Sigmoid colon (tissue), 4 donors: ENCODE measurements around the gene AK1.

Source experiments
- EP300 ChIP-seq, 4 donors: sonication (generic); formaldehyde crosslinking; IDR thresholded peaks; one replicate each; pipeline ENCODE4 v1.6.1; 2017; ENCODE audit warnings: antibody characterized with exemption in 4 of 4
- TF ChIP-seq, protein P1 (sequence below), 4 experiments: fragments of 450-650 bp in 3 of 4; fragments of 200-600 bp in 1 of 4; IDR thresholded peaks; one replicate each; pipeline ENCODE4 v1.5.1; 2016 to 2019; ENCODE audit warnings: antibody characterized with exemption in 4 of 4, mild to moderate bottlenecking in 3 of 4, moderate library complexity in 2 of 4

DNA sequence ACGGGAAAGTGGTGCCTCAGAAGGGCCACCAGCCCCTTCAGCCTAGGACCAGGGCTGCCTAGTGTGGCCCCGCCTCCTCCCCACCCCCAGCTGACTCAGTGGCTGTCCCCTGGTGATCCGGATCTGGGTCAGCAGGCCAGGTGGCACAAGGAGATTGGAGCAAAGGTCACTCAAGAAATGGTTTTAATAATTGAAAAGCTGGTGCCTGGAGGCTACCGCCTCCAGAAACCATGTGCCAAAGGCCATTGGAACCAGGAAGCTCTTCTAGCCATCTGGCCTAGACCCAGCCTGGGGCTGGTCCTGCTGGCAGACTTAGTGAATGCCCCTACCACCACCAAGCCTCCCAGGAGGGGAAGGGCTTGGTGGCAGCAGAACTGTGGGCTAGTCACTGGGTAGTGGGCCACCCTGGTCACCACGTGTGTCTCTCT is 37.9 kb upstream of the AK1 start:
- TF ChIP-seq, protein P1, sequence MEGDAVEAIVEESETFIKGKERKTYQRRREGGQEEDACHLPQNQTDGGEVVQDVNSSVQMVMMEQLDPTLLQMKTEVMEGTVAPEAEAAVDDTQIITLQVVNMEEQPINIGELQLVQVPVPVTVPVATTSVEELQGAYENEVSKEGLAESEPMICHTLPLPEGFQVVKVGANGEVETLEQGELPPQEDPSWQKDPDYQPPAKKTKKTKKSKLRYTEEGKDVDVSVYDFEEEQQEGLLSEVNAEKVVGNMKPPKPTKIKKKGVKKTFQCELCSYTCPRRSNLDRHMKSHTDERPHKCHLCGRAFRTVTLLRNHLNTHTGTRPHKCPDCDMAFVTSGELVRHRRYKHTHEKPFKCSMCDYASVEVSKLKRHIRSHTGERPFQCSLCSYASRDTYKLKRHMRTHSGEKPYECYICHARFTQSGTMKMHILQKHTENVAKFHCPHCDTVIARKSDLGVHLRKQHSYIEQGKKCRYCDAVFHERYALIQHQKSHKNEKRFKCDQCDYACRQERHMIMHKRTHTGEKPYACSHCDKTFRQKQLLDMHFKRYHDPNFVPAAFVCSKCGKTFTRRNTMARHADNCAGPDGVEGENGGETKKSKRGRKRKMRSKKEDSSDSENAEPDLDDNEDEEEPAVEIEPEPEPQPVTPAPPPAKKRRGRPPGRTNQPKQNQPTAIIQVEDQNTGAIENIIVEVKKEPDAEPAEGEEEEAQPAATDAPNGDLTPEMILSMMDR (IDR thresholded peaks at IDR 0.05): no peak
- TF ChIP-seq EP300 (IDR thresholded peaks at IDR 0.05): no peak
